HEK293T (cell line): ENCODE results near the gene AGL.

Experiments used
- ARNT ChIP-seq: fragments of 450-650 bp; IDR thresholded peaks from 2 replicates; pipeline ENCODE4 v1.6.1; 2017; ENCODE audit warnings: mild to moderate bottlenecking
- BHLHE40 ChIP-seq: fragments of 450-650 bp; IDR thresholded peaks from 2 replicates; pipeline ENCODE4 v1.6.1; 2016; ENCODE audit warnings: mild to moderate bottlenecking, moderate library complexity, borderline replicate concordance
- ELF4 ChIP-seq: fragments of 450-650 bp; IDR thresholded peaks from 2 replicates; pipeline ENCODE4 v1.6.1; 2017; ENCODE audit warnings: antibody characterized with exemption
- FOXA1 ChIP-seq: fragments of 450-650 bp; IDR thresholded peaks from 2 replicates; pipeline ENCODE4 v1.6.1; 2016; ENCODE audit warnings: mild to moderate bottlenecking
- FOXK2 ChIP-seq: fragments of 450-650 bp; IDR thresholded peaks from 2 replicates; pipeline ENCODE4 v1.6.1; 2016; ENCODE audit warnings: mild to moderate bottlenecking
- HDGF ChIP-seq: fragments of 450-650 bp; IDR thresholded peaks from 2 replicates; pipeline ENCODE4 v1.6.1; 2017; ENCODE audit warnings: antibody characterized with exemption, borderline replicate concordance
- L3MBTL2 ChIP-seq: fragments of 450-650 bp; conservative IDR thresholded peaks from 2 replicates; pipeline ENCODE4 v1.6.1; 2016; ENCODE audit warnings: mild to moderate bottlenecking
- SUZ12 ChIP-seq: fragments of 450-650 bp; IDR thresholded peaks from 2 replicates; pipeline ENCODE4 v1.6.1; 2016; ENCODE audit warnings: mild to moderate bottlenecking
- ZNF384 ChIP-seq: fragments of 450-650 bp; IDR thresholded peaks from 2 replicates; pipeline ENCODE4 v1.6.1; 2016

- TF ChIP-seq SUZ12 (no peak), ARNT (no peak), FOXK2 (no peak), L3MBTL2 (no peak), FOXA1 (no peak), BHLHE40 (no peak), ELF4 (no peak), ZNF384 (no peak), HDGF (no peak)
Observed at GRCh38 chr1:99806882-99807281, 43.3 kb upstream of the AGL start.
